Breast epithelium (tissue), 3 donors: ENCODE data around the gene RTCA.

ENCODE experiments used
- CTCF ChIP-seq, 3 donors: fragments of 450-650 bp; IDR thresholded peaks; one replicate each; pipeline ENCODE4 v1.5.1; 2016 to 2017; ENCODE audit warnings: antibody characterized with exemption in 3 of 3, mild to moderate bottlenecking in 3 of 3, moderate library complexity in 3 of 3
- POLR2A ChIP-seq: fragments of 450-650 bp; IDR thresholded peaks from one replicate; pipeline ENCODE4 v1.6.1; 2016; ENCODE audit warnings: antibody characterized with exemption, mild to moderate bottlenecking, moderate library complexity

DNA sequence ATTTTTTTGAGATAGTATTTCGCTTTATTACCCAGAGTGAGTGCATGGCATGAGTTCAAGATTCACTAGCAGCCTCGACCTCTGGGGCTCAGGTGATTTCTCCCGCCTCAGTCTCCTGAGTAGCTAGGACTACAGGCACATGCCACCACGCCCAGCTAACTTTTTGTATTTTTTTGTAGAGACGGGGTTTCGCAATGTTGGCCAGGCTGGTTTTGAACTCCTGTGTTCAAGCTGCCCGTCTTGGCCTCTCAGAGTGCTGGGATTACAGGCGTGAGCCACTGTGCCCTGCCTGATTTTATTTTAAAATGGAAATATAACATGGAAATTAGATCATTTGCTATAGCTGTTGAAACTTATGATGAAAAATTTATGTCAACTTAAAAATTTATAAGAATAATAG lies 30.1 kb downstream of the RTCA start:
- no peak for TF ChIP-seq CTCF (IDR thresholded peaks at IDR 0.05)
- TF ChIP-seq POLR2A: no peak
